Activated gamma-delta T cell treated with anti-CD3 and anti-CD28 coated beads, Interleukin-2, amount 50 U/mL, for 16 hours (primary cell): ENCODE data around the gene CDH22.

Source experiments
- DNase-seq: peaks from one replicate; pipeline ENCODE4 v3.0.0-alpha.2; 2020; ENCODE audit warnings: low read depth

The CDH22 gene

DNA sequence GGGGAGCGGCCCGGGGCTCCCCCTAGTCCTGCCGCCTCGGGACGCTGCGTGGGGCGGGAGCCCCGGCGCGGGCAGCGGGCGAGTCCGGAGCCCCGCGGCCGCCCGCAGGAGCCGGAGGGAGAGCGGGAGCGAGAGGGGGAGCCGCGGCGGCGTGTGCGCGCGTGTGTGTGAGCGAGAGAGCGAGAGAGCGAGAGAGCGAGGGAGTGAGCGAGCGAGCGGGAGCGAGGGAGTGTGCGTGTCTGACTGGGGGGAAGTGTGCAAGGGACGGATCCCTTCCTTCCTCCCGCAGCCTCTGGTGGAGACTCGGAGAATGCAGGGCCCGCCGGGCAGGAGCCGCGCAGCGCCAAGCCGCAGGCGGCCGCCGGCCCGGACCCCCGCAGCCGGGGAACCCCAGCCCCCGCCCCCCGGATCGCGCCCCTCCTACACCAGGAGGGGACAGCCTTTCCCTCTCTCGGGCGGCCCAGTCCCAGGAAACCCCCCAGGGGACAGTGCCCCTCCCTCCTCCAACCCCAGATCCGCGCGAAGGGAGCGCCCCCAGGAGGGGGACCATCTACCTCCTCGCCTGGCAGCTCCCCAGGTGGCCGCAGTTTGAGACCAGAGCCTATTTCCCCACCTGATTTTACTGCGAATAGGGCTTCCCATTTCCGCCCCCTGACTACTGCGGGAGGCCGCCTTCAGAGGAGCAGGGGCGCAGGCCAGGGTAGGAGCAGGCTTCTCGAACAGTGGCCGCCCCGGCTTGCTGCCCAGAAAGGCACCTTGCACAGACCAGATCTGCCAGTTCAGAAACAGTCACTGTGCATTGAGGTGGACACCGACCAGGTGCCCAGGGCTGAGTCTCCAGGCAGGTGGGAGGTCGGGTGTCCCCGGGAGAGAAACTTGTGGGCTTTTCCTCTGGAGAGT is at the start of gene CDH22:
Gene CDH22 (minus strand): TSS at position 241 of the 900 bp plus-strand sequence. CDS start 57,204 bp downstream, outside the sequence.
- DNase-seq: no peak

DNA sequence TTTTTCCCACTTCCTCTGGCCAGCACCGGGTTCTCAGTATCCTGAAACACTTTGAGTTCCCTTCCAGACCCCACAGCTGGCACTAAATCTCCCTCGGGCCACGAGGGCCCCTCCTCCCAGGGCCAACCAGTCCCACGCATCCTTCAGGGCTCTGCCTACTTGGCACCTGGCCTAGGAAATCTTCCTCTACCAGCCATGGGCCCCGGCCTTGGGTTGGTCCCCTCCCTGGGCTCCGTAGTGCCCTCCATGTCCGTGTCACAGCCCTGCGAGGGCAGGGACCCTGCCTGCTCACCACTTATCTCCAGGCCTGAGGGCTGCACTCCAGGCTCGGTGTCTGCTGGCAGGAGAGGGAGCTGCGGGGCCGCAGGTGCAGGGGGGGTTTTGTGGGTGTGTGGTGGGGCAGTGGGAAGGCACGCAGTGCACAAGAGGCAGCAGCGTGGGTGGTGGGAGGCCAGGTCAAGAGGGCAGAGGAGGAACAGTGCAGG is 48.8 kb upstream of the CDH22 start:
- DNase-seq: no peak

DNA sequence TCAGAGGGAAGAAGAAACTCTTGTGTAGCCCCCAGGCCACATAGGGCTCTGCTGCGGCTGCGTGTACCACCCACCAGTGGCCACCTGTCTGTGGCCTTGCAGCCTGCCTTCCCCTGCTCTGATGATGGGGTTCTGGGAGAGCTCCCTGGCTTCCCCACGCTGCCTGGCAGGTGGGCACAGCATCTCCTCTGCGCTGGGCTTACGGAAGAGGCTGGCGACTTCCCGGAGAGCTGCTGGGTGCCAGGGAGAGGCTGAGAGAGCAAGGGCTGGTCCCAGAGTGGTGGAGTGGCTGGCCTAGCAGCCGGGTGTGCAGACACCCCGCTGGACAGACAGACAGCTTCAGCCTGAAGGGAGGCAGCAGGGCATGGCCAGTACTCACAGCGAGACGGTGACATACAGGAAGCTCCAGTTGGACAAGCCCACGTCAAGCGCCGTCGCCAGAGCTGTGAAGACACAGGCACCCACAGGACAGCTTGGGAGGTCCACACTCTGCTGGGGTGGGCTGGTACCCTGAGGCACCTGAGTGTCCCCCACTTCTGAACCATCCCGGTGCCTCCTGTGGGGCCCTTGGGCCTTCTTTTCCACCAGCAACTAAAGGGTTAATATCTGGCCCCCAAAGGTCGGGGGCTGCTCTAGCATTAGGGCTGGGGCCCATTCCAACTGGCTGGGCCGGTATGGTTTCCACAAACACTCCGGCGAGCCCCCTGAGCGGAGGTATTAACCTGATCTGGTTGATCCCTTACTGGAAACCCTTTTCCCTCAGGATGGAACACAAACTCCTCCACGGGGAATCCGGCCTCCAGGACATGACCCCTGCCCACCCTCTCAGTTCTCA is 48.1 kb upstream of the CDH22 start:
- DNase-seq: no peak

DNA sequence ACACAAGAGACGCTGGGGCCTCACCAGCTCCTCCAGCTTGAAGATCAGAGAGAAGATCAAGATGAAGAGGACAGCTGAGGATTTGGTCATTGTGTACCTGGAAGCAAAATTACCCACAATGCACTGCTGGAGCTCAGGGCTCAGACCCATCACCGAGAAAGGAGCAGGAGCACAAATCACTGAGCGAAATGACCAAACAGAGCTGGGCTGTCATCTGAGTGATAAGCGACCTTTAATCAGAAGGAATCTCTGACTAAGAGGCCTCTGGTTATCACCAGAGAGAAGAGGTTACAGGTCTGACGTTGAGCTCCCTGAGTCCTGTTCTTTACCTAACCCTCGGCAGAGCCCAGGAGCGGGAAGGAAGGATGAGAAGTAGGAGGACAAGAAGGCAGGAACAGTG is 47.5 kb upstream of the CDH22 start:
- DNase-seq: no peak

GRCh38 chr20:46354920-46355654 is 46.8 kb upstream of the CDH22 start:
- DNase-seq: no peak

GRCh38 chr20:46354207-46354555 is 45.9 kb upstream of the CDH22 start:
- no peak for DNase-seq

DNA sequence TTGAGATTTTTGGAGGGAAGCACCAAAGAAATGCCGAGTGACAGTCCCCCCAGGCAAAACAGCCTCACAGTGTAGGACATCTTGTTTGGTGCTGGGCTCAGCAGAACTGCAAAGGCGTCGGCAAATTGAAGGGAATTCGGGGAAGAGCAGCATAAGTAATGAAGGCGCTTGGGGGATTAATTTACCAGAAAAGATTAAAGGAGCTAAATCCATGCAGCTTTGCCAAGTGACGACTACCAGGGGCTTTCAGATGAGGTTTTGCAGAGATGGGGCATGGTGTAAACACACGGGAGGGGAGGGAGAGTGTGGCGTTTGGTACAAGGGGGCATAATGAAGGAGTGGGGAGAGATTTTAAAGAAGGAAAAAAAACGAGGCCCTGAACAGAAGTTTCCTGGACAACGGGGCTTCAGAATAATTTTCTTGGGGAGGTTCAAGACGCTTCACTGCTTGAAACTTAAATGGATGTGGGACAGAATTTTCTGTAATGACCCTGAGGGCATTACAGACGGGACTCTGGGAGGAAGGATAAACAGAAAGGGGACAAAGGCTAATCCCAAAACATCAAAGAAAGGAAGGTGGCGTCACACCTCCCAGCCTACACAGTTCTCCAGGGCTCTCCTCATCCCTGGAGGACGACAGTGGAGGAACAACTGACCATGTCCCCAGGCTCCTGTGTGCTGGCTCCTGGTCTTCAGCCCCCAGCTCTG is 45.4 kb upstream of the CDH22 start:
- no peak for DNase-seq

GRCh38 chr20:46352370-46352938 is 44.2 kb upstream of the CDH22 start:
- no peak for DNase-seq

DNA sequence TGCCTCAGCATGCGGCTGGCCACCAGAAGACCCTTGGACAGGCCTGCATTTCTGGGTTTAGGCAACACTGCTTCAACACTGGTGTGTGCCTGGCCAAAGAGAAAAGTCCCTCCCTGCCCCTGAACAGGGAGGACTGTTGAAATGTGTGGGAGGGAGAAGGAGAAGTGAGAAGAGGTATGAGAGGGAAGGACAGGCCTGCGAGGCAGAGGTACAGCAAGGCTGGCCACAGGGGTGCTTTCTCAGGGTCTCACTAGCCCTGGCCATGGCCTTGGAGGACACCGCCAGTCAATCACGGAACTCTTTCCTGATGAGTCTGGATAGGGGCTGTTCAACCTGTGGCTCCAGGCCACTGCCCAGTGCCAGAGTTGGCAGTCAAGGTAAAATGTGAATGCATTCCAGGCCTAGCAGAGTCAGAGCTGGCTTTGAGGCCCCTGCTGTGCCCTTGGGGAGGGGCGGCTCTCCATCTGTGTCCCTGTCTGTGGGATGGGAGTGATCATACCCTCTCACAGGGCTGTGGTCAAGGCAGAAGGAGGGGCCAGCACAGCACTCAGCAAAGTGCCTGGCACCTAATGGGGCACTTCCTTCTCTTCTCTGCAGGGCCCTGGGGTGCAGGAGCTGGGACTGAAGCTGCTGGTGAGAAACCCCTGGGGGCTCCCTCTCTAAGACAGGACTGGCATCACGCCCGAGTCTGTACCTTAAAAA is 43.2 kb upstream of the CDH22 start:
- no peak for DNase-seq

DNA sequence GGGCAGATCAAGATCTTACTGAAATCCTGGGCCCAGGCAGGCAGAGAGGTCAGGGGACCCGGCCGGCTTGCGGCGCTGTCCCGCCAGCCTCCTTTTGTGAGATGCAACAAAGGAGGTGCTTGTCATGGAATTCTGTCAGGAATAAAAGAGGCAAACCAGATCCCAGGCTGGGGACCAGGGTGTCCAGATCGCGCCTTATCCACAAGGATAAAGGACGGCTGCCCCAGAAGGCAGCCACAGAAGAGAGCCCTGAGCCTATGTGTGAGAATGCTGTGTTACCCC is 42.6 kb upstream of the CDH22 start:
- DNase-seq: no peak

DNA sequence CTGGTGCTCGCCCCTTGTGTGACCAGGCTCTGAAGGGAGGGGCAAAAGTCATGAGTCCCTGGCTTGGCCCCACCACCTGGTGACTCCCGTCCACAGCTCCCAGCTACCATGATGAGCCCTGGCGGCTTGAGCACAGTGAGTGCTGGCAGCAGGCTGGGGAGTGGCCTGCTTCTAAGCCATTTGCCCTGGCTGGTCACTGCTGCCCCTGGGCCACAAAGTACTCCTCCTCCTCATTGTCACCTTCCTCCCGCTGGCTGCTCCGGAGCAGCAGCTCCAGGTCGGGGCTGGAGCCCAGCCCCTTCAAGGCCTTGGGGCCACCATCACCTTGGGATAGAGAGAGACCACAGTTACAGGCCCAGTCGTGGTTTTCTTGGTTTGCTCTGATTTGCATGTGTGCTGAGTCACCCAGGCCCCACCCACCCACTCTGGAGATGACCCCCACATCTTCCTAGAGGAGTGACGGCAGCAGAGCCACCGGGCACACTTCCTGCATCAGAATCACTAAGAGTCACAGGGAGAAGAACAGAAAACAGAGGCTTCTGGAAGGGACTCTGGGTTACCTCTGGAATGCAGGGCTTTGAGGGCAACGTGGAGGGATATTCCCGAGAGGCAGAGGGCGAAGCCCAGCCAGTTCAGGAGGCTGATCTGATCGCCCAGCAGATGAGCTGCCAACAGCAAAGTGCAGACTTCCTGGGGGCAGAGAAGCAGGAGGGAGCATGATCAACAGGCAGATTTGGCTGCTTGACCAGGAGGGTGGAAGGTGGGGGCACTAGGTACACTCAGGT is 42.1 kb upstream of the CDH22 start:
- no peak for DNase-seq

GRCh38 chr20:46349742-46350056 is 41.4 kb upstream of the CDH22 start:
- no peak for DNase-seq

- DNase-seq: peak; percentile 17
Measured at GRCh38 chr20:46349035-46349741, 40.9 kb upstream of the CDH22 start.

DNA sequence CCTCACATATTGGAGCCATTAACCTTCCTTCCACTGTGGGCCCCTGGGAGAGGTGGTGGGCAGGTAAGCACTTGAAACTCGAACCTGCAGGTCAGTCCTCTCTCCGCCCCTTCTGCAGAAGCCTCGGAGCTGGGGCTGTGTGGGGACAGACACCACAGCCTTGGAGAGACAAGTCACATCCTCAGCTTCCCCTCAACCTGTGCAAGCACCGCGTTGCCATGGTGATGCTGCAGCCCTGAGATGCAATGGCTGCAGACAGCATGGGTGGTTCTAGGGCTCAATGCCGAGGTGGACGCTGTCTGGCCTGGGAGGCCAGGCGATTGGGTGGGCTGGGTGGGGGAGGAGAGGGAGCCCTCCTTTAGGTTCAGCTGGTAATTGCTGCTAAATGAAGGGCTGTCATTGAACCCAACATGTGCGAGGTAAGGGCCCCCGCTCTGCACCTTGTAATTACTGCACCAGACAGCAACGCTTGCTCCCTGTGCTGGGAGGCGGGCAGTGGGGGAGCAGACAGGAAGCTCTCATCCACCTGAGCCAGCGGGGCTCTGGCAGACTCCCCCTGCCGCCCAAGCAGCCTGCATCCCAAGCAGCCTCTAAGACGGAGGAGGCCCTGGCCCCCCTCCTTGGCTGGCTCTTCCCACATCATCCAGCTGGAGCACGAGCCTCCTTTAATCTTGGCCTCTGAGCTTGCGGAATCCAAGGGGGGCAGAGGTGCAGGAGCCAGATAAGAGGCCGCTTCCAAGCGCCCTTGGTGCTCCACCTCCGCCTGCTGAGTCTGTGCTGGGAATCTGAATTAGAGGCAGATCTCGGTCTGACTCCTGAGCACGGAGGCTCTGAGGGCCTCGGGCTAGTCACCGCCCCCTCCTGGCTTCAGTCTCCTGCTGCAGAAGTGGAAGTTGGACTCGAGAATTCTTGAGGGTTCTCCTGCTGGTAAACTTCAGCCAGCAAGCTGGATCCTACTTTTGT is 39.8 kb upstream of the CDH22 start:
- DNase-seq: no peak

GRCh38 chr20:46346770-46347169 is 38.5 kb upstream of the CDH22 start:
- no peak for DNase-seq

DNA sequence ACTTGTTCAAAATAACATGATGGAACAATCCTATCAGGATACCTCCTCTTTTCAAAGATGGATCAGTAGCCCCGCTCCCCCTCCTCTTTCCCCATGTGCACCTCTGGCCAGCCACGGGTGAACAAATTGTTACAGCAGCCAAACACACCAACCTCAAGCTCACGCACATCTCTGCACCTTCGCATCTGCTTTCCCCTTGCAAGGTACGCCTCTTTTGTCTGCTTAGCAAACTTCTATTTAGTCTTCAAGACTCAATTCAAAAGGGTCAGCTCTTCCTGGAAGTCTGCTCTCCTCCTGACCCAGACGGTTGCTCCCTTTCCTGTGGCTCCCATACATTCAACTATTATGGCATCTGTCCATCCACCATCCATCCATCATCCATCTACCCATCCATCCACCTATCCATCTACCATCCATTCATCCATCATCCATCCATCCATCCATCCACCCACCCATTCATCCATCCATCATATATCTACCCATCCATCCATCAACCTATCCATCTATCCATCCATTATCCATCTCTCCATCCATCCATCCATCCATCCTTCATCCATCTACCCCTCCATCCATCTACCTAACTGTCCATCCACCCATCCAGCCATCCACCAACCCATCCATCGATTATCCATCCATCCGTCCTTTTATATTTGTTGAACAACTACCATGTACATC is 36.3 kb upstream of the CDH22 start:
- DNase-seq: no peak

DNA sequence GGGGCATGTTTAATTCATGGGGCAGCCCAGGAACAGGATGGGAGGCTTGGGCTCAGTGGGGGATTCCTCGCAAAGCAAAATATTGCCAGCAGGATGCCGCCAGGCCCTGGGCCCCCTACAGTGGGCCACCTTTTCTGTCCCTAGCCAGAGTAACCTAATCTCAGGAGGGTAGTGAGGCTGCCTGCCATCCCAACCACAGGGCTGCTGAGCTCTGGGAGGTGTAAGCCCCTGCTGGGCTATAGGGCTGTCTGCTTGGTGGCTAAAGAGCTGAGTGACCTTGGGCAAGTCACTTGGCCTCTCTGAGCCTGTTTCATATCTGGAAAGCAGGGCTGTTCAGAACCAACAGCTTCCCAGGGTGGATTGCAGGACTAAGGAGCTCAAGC is 35.7 kb upstream of the CDH22 start:
- no peak for DNase-seq
